ENCODE results near the gene EZR.
A peak's percentile ranks its signal among the peaks of the same experiment; 100 is the strongest.

EZR gene

GRCh38 chr6:158776737-158777136, 42.4 kb downstream of the EZR start:
- Mint-ChIP-seq H3K27me3 (ENCODE audit: low read depth) (no peaks in the 10 kb centered on the region), H3K9me3 (no peaks in the 10 kb centered on the region), H3K4me1 (ENCODE audit: low read depth) (peaks cover 24% of the 10 kb centered on the region), H3K4me3 (no peak overlapping the region), H3K36me3 (ENCODE audit: low read depth) (peaks cover 80% of the 10 kb centered on the region), H3K27ac (peak overlapping the region; percentile 3)
- DNase-seq (ENCODE audit: low spot score), result no peak

- H3K4me1 Mint-ChIP-seq (ENCODE audit: low read depth), result peaks cover 30% of the 10 kb centered on the region
- H3K4me3 Mint-ChIP-seq, result no peak overlapping the region
- no peaks in the 10 kb centered on the region for H3K9me3 Mint-ChIP-seq
- no peak overlapping the region for H3K27ac Mint-ChIP-seq
- DNase-seq (ENCODE audit: low spot score), result no peak
- peaks cover 80% of the 10 kb centered on the region for H3K36me3 Mint-ChIP-seq (ENCODE audit: low read depth)
- no peaks in the 10 kb centered on the region for H3K27me3 Mint-ChIP-seq (ENCODE audit: low read depth)
Observed at GRCh38 chr6:158775832-158776231, 43.3 kb downstream of the EZR start.

GRCh38 chr6:158774717-158775449, 44.3 kb downstream of the EZR start:
- DNase-seq (ENCODE audit: low spot score), result no peak
- peaks cover 81% of the 10 kb centered on the region for H3K36me3 Mint-ChIP-seq (ENCODE audit: low read depth)
- H3K27ac Mint-ChIP-seq, result no peak overlapping the region
- H3K9me3 Mint-ChIP-seq, result no peaks in the 10 kb centered on the region
- peaks cover 28% of the 10 kb centered on the region for H3K4me1 Mint-ChIP-seq (ENCODE audit: low read depth)
- no peaks in the 10 kb centered on the region for H3K27me3 Mint-ChIP-seq (ENCODE audit: low read depth)
- H3K4me3 Mint-ChIP-seq, result no peak overlapping the region

GRCh38 chr6:158773581-158774449, 45.4 kb downstream of the EZR start:
- peaks cover 26% of the 10 kb centered on the region for H3K4me1 Mint-ChIP-seq (ENCODE audit: low read depth)
- peak overlapping the region; percentile 55 for H3K27ac Mint-ChIP-seq
- no peaks in the 10 kb centered on the region for H3K27me3 Mint-ChIP-seq (ENCODE audit: low read depth)
- H3K36me3 Mint-ChIP-seq (ENCODE audit: low read depth), result peaks cover 84% of the 10 kb centered on the region
- no peak overlapping the region for H3K4me3 Mint-ChIP-seq
- no peak for DNase-seq (ENCODE audit: low spot score)
- no peaks in the 10 kb centered on the region for H3K9me3 Mint-ChIP-seq

- no peaks in the 10 kb centered on the region for H3K9me3 Mint-ChIP-seq
- no peaks in the 10 kb centered on the region for H3K27me3 Mint-ChIP-seq (ENCODE audit: low read depth)
- no peak overlapping the region for H3K4me3 Mint-ChIP-seq
- H3K36me3 Mint-ChIP-seq (ENCODE audit: low read depth), result peaks cover 87% of the 10 kb centered on the region
- peak overlapping the region; percentile 41 for H3K27ac Mint-ChIP-seq
- DNase-seq (ENCODE audit: low spot score), result no peak
- H3K4me1 Mint-ChIP-seq (ENCODE audit: low read depth), result peaks cover 25% of the 10 kb centered on the region
Observed at GRCh38 chr6:158772851-158773371, 46.3 kb downstream of the EZR start.

- H3K27me3 Mint-ChIP-seq (ENCODE audit: low read depth), result no peaks in the 10 kb centered on the region
- no peaks in the 10 kb centered on the region for H3K9me3 Mint-ChIP-seq
- DNase-seq (ENCODE audit: low spot score), result no peak
- no peak overlapping the region for H3K4me3 Mint-ChIP-seq
- peaks cover 23% of the 10 kb centered on the region for H3K4me1 Mint-ChIP-seq (ENCODE audit: low read depth)
- peaks cover 86% of the 10 kb centered on the region for H3K36me3 Mint-ChIP-seq (ENCODE audit: low read depth)
- H3K27ac Mint-ChIP-seq, result peak overlapping the region; percentile 54
Observed at GRCh38 chr6:158772172-158772571, 47.0 kb downstream of the EZR start.

GRCh38 chr6:158771399-158772152, 47.6 kb downstream of the EZR start:
- DNase-seq (ENCODE audit: low spot score), result no peak
- H3K9me3 Mint-ChIP-seq, result no peaks in the 10 kb centered on the region
- peak overlapping the region; percentile 54 for H3K27ac Mint-ChIP-seq
- H3K4me1 Mint-ChIP-seq (ENCODE audit: low read depth), result peaks cover 21% of the 10 kb centered on the region
- H3K36me3 Mint-ChIP-seq (ENCODE audit: low read depth), result peaks cover 86% of the 10 kb centered on the region
- no peak overlapping the region for H3K4me3 Mint-ChIP-seq
- no peaks in the 10 kb centered on the region for H3K27me3 Mint-ChIP-seq (ENCODE audit: low read depth)

GRCh38 chr6:158770533-158771330, 48.4 kb downstream of the EZR start:
- Mint-ChIP-seq H3K27ac (peak overlapping the region; percentile 54), H3K9me3 (no peaks in the 10 kb centered on the region), H3K36me3 (ENCODE audit: low read depth) (peaks cover 90% of the 10 kb centered on the region), H3K4me3 (no peak overlapping the region), H3K27me3 (ENCODE audit: low read depth) (no peaks in the 10 kb centered on the region), H3K4me1 (ENCODE audit: low read depth) (peaks cover 21% of the 10 kb centered on the region)
- DNase-seq (ENCODE audit: low spot score), result no peak

GRCh38 chr6:158769771-158770432, 49.3 kb downstream of the EZR start:
- H3K9me3 Mint-ChIP-seq, result no peaks in the 10 kb centered on the region
- no peaks in the 10 kb centered on the region for H3K27me3 Mint-ChIP-seq (ENCODE audit: low read depth)
- no peak for DNase-seq (ENCODE audit: low spot score)
- no peak overlapping the region for H3K4me3 Mint-ChIP-seq
- H3K4me1 Mint-ChIP-seq (ENCODE audit: low read depth), result peaks cover 21% of the 10 kb centered on the region
- H3K27ac Mint-ChIP-seq, result peak overlapping the region; percentile 21
- peaks cover 90% of the 10 kb centered on the region for H3K36me3 Mint-ChIP-seq (ENCODE audit: low read depth)

- no peaks in the 10 kb centered on the region for H3K9me3 Mint-ChIP-seq
- H3K4me3 Mint-ChIP-seq, result no peak overlapping the region
- peak overlapping the region; percentile 21 for H3K27ac Mint-ChIP-seq
- H3K36me3 Mint-ChIP-seq (ENCODE audit: low read depth), result peaks cover 90% of the 10 kb centered on the region
- H3K4me1 Mint-ChIP-seq (ENCODE audit: low read depth), result peaks cover 21% of the 10 kb centered on the region
- H3K27me3 Mint-ChIP-seq (ENCODE audit: low read depth), result no peaks in the 10 kb centered on the region
- DNase-seq (ENCODE audit: low spot score), result no peak
Observed at GRCh38 chr6:158769234-158769770, 49.9 kb downstream of the EZR start.

GRCh38 chr6:158768436-158768835, 50.7 kb downstream of the EZR start:
- Mint-ChIP-seq H3K9me3 (no peaks in the 10 kb centered on the region), H3K27ac (no peak overlapping the region), H3K4me1 (ENCODE audit: low read depth) (peaks cover 21% of the 10 kb centered on the region), H3K36me3 (ENCODE audit: low read depth) (peaks cover 89% of the 10 kb centered on the region), H3K27me3 (ENCODE audit: low read depth) (no peaks in the 10 kb centered on the region), H3K4me3 (no peak overlapping the region)
- DNase-seq (ENCODE audit: low spot score), result no peak

- no peak for DNase-seq (ENCODE audit: low spot score)
- H3K27me3 Mint-ChIP-seq (ENCODE audit: low read depth), result no peaks in the 10 kb centered on the region
- H3K4me3 Mint-ChIP-seq, result no peak overlapping the region
- H3K36me3 Mint-ChIP-seq (ENCODE audit: low read depth), result peaks cover 86% of the 10 kb centered on the region
- H3K9me3 Mint-ChIP-seq, result no peaks in the 10 kb centered on the region
- H3K27ac Mint-ChIP-seq, result no peak overlapping the region
- peaks cover 14% of the 10 kb centered on the region for H3K4me1 Mint-ChIP-seq (ENCODE audit: low read depth)
Observed at GRCh38 chr6:158767709-158768108, 51.5 kb downstream of the EZR start.

Measured in T-helper 2 cell treated with Interferon-gamma antibody and Interleukin-4, amounts not matched to agents 5 μg/mL and 100 μg/mL, for 36 hours (primary cell).